ENCODE measurements around the gene EXOC4. TPM values are rescaled to one million over a fixed set of nuclear protein-coding genes. Genes with fewer than 3 reads are reported as not detected.

The EXOC4 gene
- total RNA-seq, 4 donors from 2014 or later, result 30.7 to 62.4 (median 40.4) TPM

DNA sequence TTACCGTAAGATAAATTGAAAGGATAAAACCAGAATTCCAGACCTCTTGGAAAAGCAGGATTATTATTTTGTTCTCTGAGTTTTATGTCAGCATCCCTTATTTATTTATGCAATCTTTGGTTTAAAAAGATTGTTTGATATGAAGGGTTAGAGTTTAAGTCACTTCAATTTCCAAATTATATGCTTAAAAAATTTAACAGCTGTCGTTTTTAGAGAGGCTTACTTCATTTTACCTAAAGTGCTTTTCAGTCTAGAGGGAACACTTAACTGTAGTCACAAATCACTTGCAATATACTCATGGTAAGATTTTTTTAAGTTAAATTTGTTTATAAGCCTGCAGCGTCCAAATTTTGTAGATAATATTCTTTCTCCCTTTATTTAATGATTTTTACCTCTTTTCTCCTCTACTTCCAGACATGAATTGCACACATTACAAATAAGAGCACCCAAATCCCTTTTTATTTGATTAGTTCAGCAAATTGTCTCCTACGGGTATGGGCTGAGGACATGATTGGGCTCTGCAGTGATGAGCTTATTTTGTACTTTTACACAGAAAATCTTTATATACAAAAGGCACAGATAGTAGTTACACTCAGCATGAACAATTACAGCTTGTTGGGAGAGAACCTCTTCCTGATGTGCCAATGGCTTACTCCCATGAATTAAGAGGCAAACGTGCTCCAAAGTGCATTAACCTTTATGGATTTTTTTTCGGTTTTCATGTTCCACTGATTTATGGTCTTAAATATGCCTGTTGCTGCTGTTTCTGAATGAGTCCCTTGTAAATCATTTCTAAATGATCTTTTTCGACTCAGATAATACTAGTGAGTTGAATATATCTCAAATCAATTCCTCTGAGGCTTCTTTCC lies 555.0 kb downstream of the EXOC4 start:
- WGBS, 2 donors, result 71 to 78% methylated on average over 7 of the region's 7 CpGs
- TF ChIP-seq CTCF (IDR thresholded peaks at IDR 0.05) (no peak), POLR2A (IDR thresholded peaks at IDR 0.05) (no peak)
- intact Hi-C loops (cut with DNase I), result no loop called here

GRCh38 chr7:133808493-133808866 lies 555.6 kb downstream of the EXOC4 start:
- no peaks in the 10 kb centered on the region for H3K36me3 ChIP-seq
- H3K4me3 ChIP-seq, result no peak overlapping the region
- H3K27ac ChIP-seq, result no peak overlapping the region
- H3K4me1 ChIP-seq, result no peaks in the 10 kb centered on the region
- TF ChIP-seq POLR2A (IDR thresholded peaks at IDR 0.05) (no peak), CTCF (IDR thresholded peaks at IDR 0.05) (no peak)
- 94 to 97% methylated on average over 2 of the region's 2 CpGs for WGBS, 2 donors
- intact Hi-C loops (cut with DNase I), result no loop called here
- no peak for DNase-seq
- no peaks in the 10 kb centered on the region for H3K27me3 ChIP-seq
- no peaks in the 10 kb centered on the region for H3K9me3 ChIP-seq

More for the DNA sequence above, 555.0 kb downstream of the EXOC4 start:
- DNase-seq, result no peak
- H3K27ac ChIP-seq, result no peak overlapping the region
- no peaks in the 10 kb centered on the region for H3K27me3 ChIP-seq
- no peaks in the 10 kb centered on the region for H3K36me3 ChIP-seq
- no peaks in the 10 kb centered on the region for H3K9me3 ChIP-seq
- H3K4me1 ChIP-seq, result no peaks in the 10 kb centered on the region
- no peak overlapping the region for H3K4me3 ChIP-seq

DNA sequence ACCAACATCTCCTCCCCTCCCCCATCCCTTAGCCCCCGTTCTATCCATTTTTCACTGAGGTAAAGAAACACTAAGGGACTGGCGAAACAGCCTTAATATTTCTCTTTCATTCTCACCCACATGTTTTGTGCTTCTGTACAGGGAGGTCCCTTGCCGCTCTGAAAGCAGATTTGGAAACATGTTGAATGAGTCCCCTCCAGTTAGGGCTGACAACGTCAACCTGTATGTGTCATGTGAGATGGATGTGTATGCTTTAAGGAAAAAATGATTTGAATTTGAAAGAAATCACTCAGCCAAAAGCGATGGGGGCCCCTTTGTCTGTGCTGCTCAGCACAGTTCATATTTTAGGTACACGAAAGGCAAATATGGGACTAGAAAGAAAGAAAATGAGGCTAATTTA lies 560.0 kb downstream of the EXOC4 start:
- Histone ChIP-seq H3K27ac (no peak overlapping the region), H3K4me1 (no peaks in the 10 kb centered on the region), H3K27me3 (no peaks in the 10 kb centered on the region), H3K4me3 (no peak overlapping the region), H3K9me3 (no peaks in the 10 kb centered on the region), H3K36me3 (no peaks in the 10 kb centered on the region)
- TF ChIP-seq CTCF (IDR thresholded peaks at IDR 0.05) (no peak), POLR2A (IDR thresholded peaks at IDR 0.05) (no peak)
- 89 to 92% methylated on average over 6 of the region's 6 CpGs for WGBS, 2 donors
- DNase-seq, result no peak
- intact Hi-C loops (cut with DNase I), result no loop called here

DNA sequence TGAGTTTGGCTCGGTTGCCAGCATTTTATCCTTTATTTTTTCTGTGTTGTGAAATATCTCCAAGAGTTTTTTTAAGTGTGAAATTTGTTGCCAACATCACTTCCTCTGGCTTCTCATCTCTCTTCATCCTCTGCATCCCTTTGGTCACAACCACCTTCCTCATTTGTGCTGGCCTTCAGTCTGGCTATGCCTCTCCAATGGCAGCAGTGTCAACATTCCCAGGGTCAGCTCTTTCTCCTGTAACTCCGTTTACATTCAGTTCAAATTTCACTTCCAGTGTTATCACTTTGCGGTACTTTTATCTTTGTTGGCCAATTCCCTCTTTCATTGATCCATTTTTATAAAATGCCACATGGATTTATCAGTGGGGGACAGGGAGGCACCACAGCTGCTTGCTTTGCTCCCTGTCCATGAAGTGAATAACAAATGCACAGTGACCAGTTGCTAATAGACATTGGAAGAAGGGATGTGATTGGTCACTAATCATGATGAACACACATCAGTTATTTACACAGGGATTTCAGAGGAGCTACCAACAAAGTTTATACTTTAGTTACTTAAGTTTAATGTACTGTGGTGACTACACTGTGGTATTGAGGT lies 562.8 kb downstream of the EXOC4 start:
- Histone ChIP-seq H3K4me1 (no peaks in the 10 kb centered on the region), H3K27me3 (no peaks in the 10 kb centered on the region), H3K4me3 (no peak overlapping the region), H3K9me3 (no peaks in the 10 kb centered on the region), H3K36me3 (peaks cover 0 to 10% (median 0%) of the 10 kb centered on the region in 3 donors), H3K27ac (no peak overlapping the region)
- no peak for DNase-seq
- intact Hi-C loops (cut with DNase I), result no loop called here
- 70 to 83% methylated on average over 3 of the region's 3 CpGs for WGBS, 2 donors
- no peak for TF ChIP-seq POLR2A (IDR thresholded peaks at IDR 0.05)
- no peak for TF ChIP-seq CTCF (IDR thresholded peaks at IDR 0.05)

- WGBS, 2 donors, result 96 to 98% methylated on average over 3 of the region's 3 CpGs
- H3K4me1 ChIP-seq, result no peaks in the 10 kb centered on the region
- H3K27me3 ChIP-seq, result no peaks in the 10 kb centered on the region
- DNase-seq, result no peak
- no peak overlapping the region for H3K27ac ChIP-seq
- TF ChIP-seq POLR2A (IDR thresholded peaks at IDR 0.05) (no peak), CTCF (IDR thresholded peaks at IDR 0.05) (no peak)
- H3K36me3 ChIP-seq, result peaks cover 0 to 14% (median 0%) of the 10 kb centered on the region in 3 donors
- intact Hi-C loops (cut with DNase I), result no loop called here
- no peak overlapping the region for H3K4me3 ChIP-seq
- no peaks in the 10 kb centered on the region for H3K9me3 ChIP-seq
These were observed 566.8 kb downstream of the EXOC4 start for GRCh38 chr7:133819695-133820094.
